A549 (cell line): Measurements from ENCODE around the gene PLCH1. TPM values are rescaled to one million over a fixed set of nuclear protein-coding genes. Genes with fewer than 3 reads are reported as not detected.

Experiments
- ATAC-seq, 2 experiments: fragments of 200-7000 bp in 1 of 2; fragments of >200 bp in 1 of 2; cut with Nextera tagmentation in 1 of 2; cut with Tn5 transposase in 1 of 2; 3 replicates each; pipeline versions ENCODE4 v1.8.0 to v1.9.1; 2018 to 2020; ENCODE audit warnings: mild to moderate bottlenecking in 1 of 2, moderate library complexity in 1 of 2
- CTCF ChIA-PET: fragments of 300-600 bp; sonication (Branson Sonifier 250); formaldehyde crosslinking; extraction: SDS; loops from one replicate; lab custom pipeline; 2021; ENCODE audit warnings: antibody characterized with exemption, inconsistent platforms; lab: Yijun Ruan, JAX
- POLR2A ChIA-PET: fragments of 350-600 bp; formaldehyde crosslinking; extraction: SDS; loops from one replicate; lab custom pipeline; 2021; ENCODE audit warnings: antibody characterized with exemption, inconsistent platforms; lab: Yijun Ruan, JAX
- DNase-seq, 2 experiments: peaks; one replicate each; pipeline versions ENCODE4 v3.0.0 to v3.0.0-alpha.2; 2011 to 2016; ENCODE audit warnings: low read depth in 1 of 2, low spot score in 1 of 2
- FAIRE-seq: peaks from 2 replicates; lab custom pipeline; 2011; peaks lifted over from hg19 to GRCh38; lab: Jason Lieb, UNC
- H3K27ac ChIP-seq, 2 experiments: fragments of >200 bp; sonication (Bioruptor Twin); formaldehyde crosslinking; 3 replicates each; pipeline ENCODE4 v1.5.1; 2016 to 2017
- H3K4me1 ChIP-seq: fragments of >200 bp; sonication (Bioruptor Twin); formaldehyde crosslinking; 3 replicates; pipeline ENCODE4 v1.6.1; 2016
- H3K4me2 ChIP-seq: fragments of >200 bp; sonication (Bioruptor Twin); formaldehyde crosslinking; 3 replicates; pipeline ENCODE4 v1.6.1; 2016
- H3K4me3 ChIP-seq: fragments of >200 bp; sonication (Bioruptor Twin); formaldehyde crosslinking; 3 replicates; pipeline ENCODE4 v1.5.1; 2016
- H3K9me3 ChIP-seq: fragments of >200 bp; sonication (Bioruptor Twin); formaldehyde crosslinking; 3 replicates; pipeline ENCODE4 v1.6.1; 2016
- CEBPB ChIP-seq, 2 experiments: fragments of >200 bp in 1 of 2; sonication (Bioruptor Twin) in 1 of 2; formaldehyde crosslinking in 1 of 2; IDR thresholded peaks; 2 replicates each; pipeline ENCODE4 v1.6.1; 2012 to 2016
- CHD2 ChIP-seq: fragments of 150-350 bp; IDR thresholded peaks from 2 replicates; pipeline ENCODE4 v1.6.1; 2014; ENCODE audit warnings: low read length; ENCODE audit not compliant: partially characterized antibody
- CHD4 ChIP-seq: fragments of 200-600 bp; sonication (generic); IDR thresholded peaks from 2 replicates; pipeline ENCODE4 v1.6.1; 2016; ENCODE audit warnings: antibody characterized with exemption, mild to moderate bottlenecking, borderline replicate concordance
- EHMT2 ChIP-seq: fragments of 200-600 bp; sonication (generic); IDR thresholded peaks from 2 replicates; pipeline ENCODE4 v1.6.1; 2016; ENCODE audit warnings: antibody characterized with exemption, low read depth, mild to moderate bottlenecking, moderate library complexity
- EP300 ChIP-seq, 2 experiments: fragments of >200 bp; sonication (Bioruptor Twin); formaldehyde crosslinking; IDR thresholded peaks; 2 replicates in 1 of 2; 3 replicates in 1 of 2; pipeline ENCODE4 v1.6.1; 2016 to 2017
- ESRRA ChIP-seq: fragments of 150-350 bp; IDR thresholded peaks from 2 replicates; pipeline ENCODE4 v1.6.1; 2014; ENCODE audit warnings: mild to moderate bottlenecking, low read length, borderline replicate concordance
- FOSL2 ChIP-seq, 2 experiments: fragments of 450-650 bp in 1 of 2; fragments of >200 bp in 1 of 2; sonication (Bioruptor Twin) in 1 of 2; formaldehyde crosslinking; IDR thresholded peaks; 2 replicates each; pipeline versions ENCODE4 v1.5.0 to v1.6.1; 2016 to 2020; ENCODE audit warnings: mild to moderate bottlenecking in 1 of 2, moderate library complexity in 1 of 2
- FOXS1 ChIP-seq: fragments of 250-450 bp; sonication (Bioruptor Pico); IDR thresholded peaks from 2 replicates; pipeline ENCODE4 v1.5.0; 2020; ENCODE audit warnings: mild to moderate bottlenecking, moderate library complexity
- HEYL ChIP-seq: fragments of 250-450 bp; sonication (Bioruptor Pico); IDR thresholded peaks from 2 replicates; pipeline ENCODE4 v1.8.0; 2021; ENCODE audit warnings: mild to moderate bottlenecking, moderate library complexity
- HMGXB4 ChIP-seq: fragments of 250-450 bp; sonication (Bioruptor Pico); IDR thresholded peaks from 2 replicates; pipeline ENCODE4 v1.5.0; 2021; ENCODE audit warnings: mild to moderate bottlenecking, moderate library complexity, borderline replicate concordance
- KDM5A ChIP-seq: fragments of 200-600 bp; sonication (generic); IDR thresholded peaks from 2 replicates; pipeline ENCODE4 v1.6.1; 2016; ENCODE audit warnings: antibody characterized with exemption, mild to moderate bottlenecking
- MAX ChIP-seq: IDR thresholded peaks from 2 replicates; pipeline ENCODE4 v1.6.1; 2012
- MAZ ChIP-seq: fragments of 150-350 bp; IDR thresholded peaks from 2 replicates; pipeline ENCODE4 v1.6.1; 2014; ENCODE audit warnings: antibody characterized with exemption, low read depth, low read length, borderline replicate concordance
- NPAS2 ChIP-seq: fragments of 250-450 bp; sonication (Bioruptor Pico); IDR thresholded peaks from 2 replicates; pipeline ENCODE4 v1.8.0; 2022; ENCODE audit warnings: mild to moderate bottlenecking, moderate library complexity, borderline replicate concordance
- RAD21 ChIP-seq, 2 experiments: fragments of >200 bp in 1 of 2; sonication (Bioruptor Twin) in 1 of 2; formaldehyde crosslinking in 1 of 2; IDR thresholded peaks in 1 of 2; conservative IDR thresholded peaks in 1 of 2; 2 replicates in 1 of 2; 3 replicates in 1 of 2; pipeline ENCODE4 v1.6.1; 2012 to 2018; ENCODE audit warnings: inconsistent platforms in 1 of 2
- RCOR1 ChIP-seq: fragments of 150-350 bp; IDR thresholded peaks from 2 replicates; pipeline ENCODE4 v1.6.1; 2014; ENCODE audit warnings: antibody characterized with exemption, low read length, low read depth
- RFX5 ChIP-seq: fragments of 450-650 bp; IDR thresholded peaks from 2 replicates; pipeline ENCODE4 v1.7.1; 2014; ENCODE audit warnings: antibody characterized with exemption, mild to moderate bottlenecking, moderate library complexity
- RNF2 ChIP-seq: fragments of 200-600 bp; sonication (generic); IDR thresholded peaks from 2 replicates; pipeline ENCODE4 v1.6.1; 2016; ENCODE audit warnings: low read depth, mild to moderate bottlenecking, antibody characterized with exemption, moderate library complexity, borderline replicate concordance
- SREBF2 ChIP-seq: fragments of 450-650 bp; IDR thresholded peaks from 2 replicates; pipeline ENCODE4 v1.6.1; 2014; ENCODE audit warnings: mild to moderate bottlenecking, moderate library complexity
- ZSCAN20 ChIP-seq: fragments of 250-450 bp; sonication (Bioruptor Pico); IDR thresholded peaks from 2 replicates; pipeline ENCODE4 v1.8.0; 2022; ENCODE audit warnings: mild to moderate bottlenecking, moderate library complexity
- WGBS: methylation state at CpG from one replicate; pipeline ENCODE4 v1.1.6; 2017; ENCODE audit errors: missing lambda C conversion rate; 5-methylcytosine and 5-hydroxymethylcytosine counted together
- polyA plus RNA-seq, 4 experiments: library from polyadenylated mRNA; depleted of rRNA in 3 of 4; stranded (reverse); fragments of >200 nt; fragmentation: RNase III in 1 of 4; extraction: RNeasy Plus Mini Kit Qiagen cat#74134 plus additional on column Dnase treatment in 1 of 4; gene quantifications; 2 replicates in 3 of 4; 3 replicates in 1 of 4; pipeline ENCODE4 v1.2.3, GENCODE V29; 2011 to 2017
- TF ChIP-seq, protein P1 (sequence below): fragments of 250-450 bp; sonication (Bioruptor Pico); IDR thresholded peaks from 2 replicates; pipeline ENCODE4 v1.5.0; 2020; ENCODE audit warnings: low read depth, mild to moderate bottlenecking, moderate library complexity
- TF ChIP-seq, protein P2 (sequence below): fragments of 200-600 bp; sonication (generic); IDR thresholded peaks from 2 replicates; pipeline ENCODE4 v1.6.1; 2016; ENCODE audit warnings: antibody characterized with exemption, mild to moderate bottlenecking, moderate library complexity
- TF ChIP-seq, protein P3 (sequence below): IDR thresholded peaks from 2 replicates; pipeline ENCODE4 v1.6.1; 2012; ENCODE audit warnings: low read depth, borderline replicate concordance
- TF ChIP-seq, protein P4 (sequence below): fragments of 450-650 bp; IDR thresholded peaks from 2 replicates; pipeline ENCODE4 v1.6.1; 2014; ENCODE audit warnings: antibody characterized with exemption

The PLCH1 gene
- polyA plus RNA-seq, 2 of the 4 experiments (the other 2 are of a cell fraction): 2.1 to 11.1 TPM

- Histone ChIP-seq H3K4me3 (no peak overlapping the region), H3K4me1 (no peaks in the 10 kb centered on the region), H3K27ac (no peak overlapping the region), H3K4me2 (no peak overlapping the region), H3K9me3 (no peaks in the 10 kb centered on the region)
- WGBS: 85% methylated on average over 1 of the region's 1 CpG
- ChIA-PET POLR2A (no interaction called here), CTCF (no interaction called here)
- DNase-seq (no peak), ATAC-seq (no peak), FAIRE-seq (no peak)
- TF ChIP-seq, protein P1, sequence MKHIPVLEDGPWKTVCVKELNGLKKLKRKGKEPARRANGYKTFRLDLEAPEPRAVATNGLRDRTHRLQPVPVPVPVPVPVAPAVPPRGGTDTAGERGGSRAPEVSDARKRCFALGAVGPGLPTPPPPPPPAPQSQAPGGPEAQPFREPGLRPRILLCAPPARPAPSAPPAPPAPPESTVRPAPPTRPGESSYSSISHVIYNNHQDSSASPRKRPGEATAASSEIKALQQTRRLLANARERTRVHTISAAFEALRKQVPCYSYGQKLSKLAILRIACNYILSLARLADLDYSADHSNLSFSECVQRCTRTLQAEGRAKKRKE: no peak
- TF ChIP-seq HMGXB4 (CRISPR knock-in tag) (no peak), RFX5 (no peak), KDM5A (no peak), EP300 (IDR thresholded peaks at IDR 0.05) (no peak), FOSL2 (IDR thresholded peaks at IDR 0.05) (no peak), FOSL2 (CRISPR knock-in tag; IDR thresholded peaks at IDR 0.05) (no peak), FOXS1 (CRISPR knock-in tag) (no peak), EHMT2 (no peak), RAD21 (conservative IDR thresholded peaks at IDR 0.05 in 1 of 2, IDR thresholded peaks at IDR 0.05 in 1 of 2) (no peak)
- TF ChIP-seq, protein P2, sequence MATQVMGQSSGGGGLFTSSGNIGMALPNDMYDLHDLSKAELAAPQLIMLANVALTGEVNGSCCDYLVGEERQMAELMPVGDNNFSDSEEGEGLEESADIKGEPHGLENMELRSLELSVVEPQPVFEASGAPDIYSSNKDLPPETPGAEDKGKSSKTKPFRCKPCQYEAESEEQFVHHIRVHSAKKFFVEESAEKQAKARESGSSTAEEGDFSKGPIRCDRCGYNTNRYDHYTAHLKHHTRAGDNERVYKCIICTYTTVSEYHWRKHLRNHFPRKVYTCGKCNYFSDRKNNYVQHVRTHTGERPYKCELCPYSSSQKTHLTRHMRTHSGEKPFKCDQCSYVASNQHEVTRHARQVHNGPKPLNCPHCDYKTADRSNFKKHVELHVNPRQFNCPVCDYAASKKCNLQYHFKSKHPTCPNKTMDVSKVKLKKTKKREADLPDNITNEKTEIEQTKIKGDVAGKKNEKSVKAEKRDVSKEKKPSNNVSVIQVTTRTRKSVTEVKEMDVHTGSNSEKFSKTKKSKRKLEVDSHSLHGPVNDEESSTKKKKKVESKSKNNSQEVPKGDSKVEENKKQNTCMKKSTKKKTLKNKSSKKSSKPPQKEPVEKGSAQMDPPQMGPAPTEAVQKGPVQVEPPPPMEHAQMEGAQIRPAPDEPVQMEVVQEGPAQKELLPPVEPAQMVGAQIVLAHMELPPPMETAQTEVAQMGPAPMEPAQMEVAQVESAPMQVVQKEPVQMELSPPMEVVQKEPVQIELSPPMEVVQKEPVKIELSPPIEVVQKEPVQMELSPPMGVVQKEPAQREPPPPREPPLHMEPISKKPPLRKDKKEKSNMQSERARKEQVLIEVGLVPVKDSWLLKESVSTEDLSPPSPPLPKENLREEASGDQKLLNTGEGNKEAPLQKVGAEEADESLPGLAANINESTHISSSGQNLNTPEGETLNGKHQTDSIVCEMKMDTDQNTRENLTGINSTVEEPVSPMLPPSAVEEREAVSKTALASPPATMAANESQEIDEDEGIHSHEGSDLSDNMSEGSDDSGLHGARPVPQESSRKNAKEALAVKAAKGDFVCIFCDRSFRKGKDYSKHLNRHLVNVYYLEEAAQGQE: no peak
- TF ChIP-seq, protein P3, sequence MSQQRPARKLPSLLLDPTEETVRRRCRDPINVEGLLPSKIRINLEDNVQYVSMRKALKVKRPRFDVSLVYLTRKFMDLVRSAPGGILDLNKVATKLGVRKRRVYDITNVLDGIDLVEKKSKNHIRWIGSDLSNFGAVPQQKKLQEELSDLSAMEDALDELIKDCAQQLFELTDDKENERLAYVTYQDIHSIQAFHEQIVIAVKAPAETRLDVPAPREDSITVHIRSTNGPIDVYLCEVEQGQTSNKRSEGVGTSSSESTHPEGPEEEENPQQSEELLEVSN: no peak
Measured at GRCh38 chr3:155407331-155407730, 337.5 kb downstream of the PLCH1 start.

GRCh38 chr3:155404486-155404885, 340.4 kb downstream of the PLCH1 start:
- TF ChIP-seq, protein P4, sequence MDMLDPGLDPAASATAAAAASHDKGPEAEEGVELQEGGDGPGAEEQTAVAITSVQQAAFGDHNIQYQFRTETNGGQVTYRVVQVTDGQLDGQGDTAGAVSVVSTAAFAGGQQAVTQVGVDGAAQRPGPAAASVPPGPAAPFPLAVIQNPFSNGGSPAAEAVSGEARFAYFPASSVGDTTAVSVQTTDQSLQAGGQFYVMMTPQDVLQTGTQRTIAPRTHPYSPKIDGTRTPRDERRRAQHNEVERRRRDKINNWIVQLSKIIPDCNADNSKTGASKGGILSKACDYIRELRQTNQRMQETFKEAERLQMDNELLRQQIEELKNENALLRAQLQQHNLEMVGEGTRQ: no peak
- TF ChIP-seq ESRRA (no peak), ZSCAN20 (CRISPR knock-in tag) (no peak), MAX (no peak), HEYL (CRISPR knock-in tag) (no peak), SREBF2 (no peak), HMGXB4 (CRISPR knock-in tag) (no peak), CHD2 (no peak), RNF2 (no peak), RCOR1 (no peak), MAZ (no peak), NPAS2 (CRISPR knock-in tag) (no peak), EP300 (IDR thresholded peaks at IDR 0.05) (no peak), CHD4 (no peak), FOXS1 (CRISPR knock-in tag) (no peak), CEBPB (IDR thresholded peaks at IDR 0.05) (no peak)
- CTCF ChIA-PET: interaction anchor here (0.7 to 1.5 kb wide), 2 partner anchors 17 to 22 kb away, joined by 3 to 9 read pairs; no protein-coding TSS in a partner anchor
- no peak for ATAC-seq
- no peak for FAIRE-seq
- DNase-seq: no peak
- 0% methylated on average over 1 of the region's 1 CpG for WGBS
- no peak overlapping the region for H3K4me2 ChIP-seq
- H3K27ac ChIP-seq: no peak overlapping the region
- H3K4me3 ChIP-seq: no peak overlapping the region
- H3K9me3 ChIP-seq: no peaks in the 10 kb centered on the region
- no peaks in the 10 kb centered on the region for H3K4me1 ChIP-seq
- POLR2A ChIA-PET: no interaction called here
